Stimulated activated CD4-positive, alpha-beta T cell treated with anti-CD3 and anti-CD28 coated beads, Interleukin-2, amount 100 ng/mL, for 48 hours (primary cell): ENCODE measurements around the gene PHF2.

Source experiments
- DNase-seq, 2 donors: peaks; one replicate each; pipeline ENCODE4 v3.0.0-alpha.2; 2020

Gene PHF2

GRCh38 chr9:93634311-93635185, 58.2 kb downstream of the PHF2 start:
- no peak for DNase-seq

GRCh38 chr9:93635186-93636107, 59.1 kb downstream of the PHF2 start:
- DNase-seq = no peak

- no peak for DNase-seq
These were observed 59.8 kb downstream of the PHF2 start for GRCh38 chr9:93636172-93636661.

- no peak for DNase-seq
These were observed 60.3 kb downstream of the PHF2 start for GRCh38 chr9:93636667-93637066.

- no peak for DNase-seq
These were observed 61.5 kb downstream of the PHF2 start for GRCh38 chr9:93637886-93638285.

- DNase-seq = no peak
These were observed 63.6 kb downstream of the PHF2 start for GRCh38 chr9:93640027-93640426.

GRCh38 chr9:93642961-93643360, 66.6 kb downstream of the PHF2 start:
- DNase-seq = no peak

GRCh38 chr9:93644397-93645088, 68.2 kb downstream of the PHF2 start:
- DNase-seq = no peak

- DNase-seq = no peak
These were observed 68.9 kb downstream of the PHF2 start for GRCh38 chr9:93645149-93645889.

- DNase-seq = no peak
These were observed 69.7 kb downstream of the PHF2 start for GRCh38 chr9:93645921-93646639.

- DNase-seq = no peak
These were observed 70.3 kb downstream of the PHF2 start for GRCh38 chr9:93646640-93647178.

- DNase-seq = no peak
These were observed 71.8 kb downstream of the PHF2 start for GRCh38 chr9:93648181-93648580.

- DNase-seq = no peak
These were observed 72.5 kb downstream of the PHF2 start for GRCh38 chr9:93648836-93649235.

GRCh38 chr9:93649610-93650261, 73.4 kb downstream of the PHF2 start:
- DNase-seq = no peak

GRCh38 chr9:93650448-93650847, 74.1 kb downstream of the PHF2 start:
- DNase-seq = no peak

- no peak for DNase-seq
These were observed 75.2 kb downstream of the PHF2 start for GRCh38 chr9:93651521-93651950.

GRCh38 chr9:93652604-93653592, 76.5 kb downstream of the PHF2 start:
- DNase-seq = no peak

- DNase-seq = no peak
These were observed 77.4 kb downstream of the PHF2 start for GRCh38 chr9:93653760-93654159.

- no peak for DNase-seq
These were observed 78.1 kb downstream of the PHF2 start for GRCh38 chr9:93654351-93654961.
